D721Med (cell line): Measurements from ENCODE around the gene LPAR5.
"Not testable (repeated sequence)": the region's sequence is repeated elsewhere in the genome, so short reads cannot be mapped to it uniquely, and the experiment has no call there.

Source experiments
- DNase-seq: peaks from one replicate; pipeline ENCODE4 v3.0.0; 2011; ENCODE audit warnings: low spot score; ENCODE audit not compliant: insufficient read length
- FAIRE-seq: peaks from 2 replicates; lab custom pipeline; 2011; peaks lifted over from hg19 to GRCh38; lab: Jason Lieb, UNC
- TF ChIP-seq, protein P1 (sequence below): IDR thresholded peaks from 2 replicates; pipeline ENCODE4 v1.5.1; 2012; ENCODE audit warnings: mild to moderate bottlenecking, control low read depth; ENCODE audit not compliant: insufficient read depth; ENCODE audit errors: missing control alignments

LPAR5 gene

DNA sequence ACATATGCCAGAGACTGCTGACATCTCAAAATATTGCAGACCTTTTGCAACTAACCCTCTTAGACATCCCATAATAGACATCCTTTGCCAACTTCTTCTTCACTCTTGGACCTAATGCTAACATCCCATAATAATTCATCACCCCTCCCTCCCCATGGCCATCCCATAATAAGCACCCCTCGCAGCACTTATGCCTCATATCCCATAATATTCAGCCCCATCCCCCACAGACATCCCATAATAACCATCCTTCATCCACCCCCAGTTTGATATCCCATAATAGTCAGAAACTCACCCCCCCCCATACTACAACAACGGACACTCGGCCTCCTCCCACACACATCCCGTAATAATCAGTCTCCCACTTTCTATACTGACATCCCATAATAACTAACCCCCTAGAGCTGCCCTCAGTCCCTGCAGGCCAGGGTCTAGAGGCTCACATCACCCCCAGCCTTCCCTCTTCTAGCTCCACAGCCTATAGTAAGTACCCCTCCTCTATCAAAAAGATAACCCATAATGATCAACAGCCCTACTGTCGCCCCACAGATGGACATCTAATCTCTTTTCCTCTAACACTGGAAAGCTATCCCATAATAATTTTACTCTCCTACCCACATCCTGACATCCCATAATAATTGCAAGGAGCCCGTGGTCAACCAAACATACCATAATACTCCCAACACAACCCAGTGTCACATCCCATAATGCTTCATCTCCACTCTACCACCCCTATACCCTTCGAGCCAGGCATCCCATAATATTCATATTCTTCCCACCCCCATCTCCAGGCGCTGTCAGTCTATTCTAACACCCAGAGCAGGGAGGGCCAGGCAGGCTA is 27.8 kb downstream of the LPAR5 start:
- DNase-seq = no peak
- no peak for FAIRE-seq
- TF ChIP-seq, protein P1, sequence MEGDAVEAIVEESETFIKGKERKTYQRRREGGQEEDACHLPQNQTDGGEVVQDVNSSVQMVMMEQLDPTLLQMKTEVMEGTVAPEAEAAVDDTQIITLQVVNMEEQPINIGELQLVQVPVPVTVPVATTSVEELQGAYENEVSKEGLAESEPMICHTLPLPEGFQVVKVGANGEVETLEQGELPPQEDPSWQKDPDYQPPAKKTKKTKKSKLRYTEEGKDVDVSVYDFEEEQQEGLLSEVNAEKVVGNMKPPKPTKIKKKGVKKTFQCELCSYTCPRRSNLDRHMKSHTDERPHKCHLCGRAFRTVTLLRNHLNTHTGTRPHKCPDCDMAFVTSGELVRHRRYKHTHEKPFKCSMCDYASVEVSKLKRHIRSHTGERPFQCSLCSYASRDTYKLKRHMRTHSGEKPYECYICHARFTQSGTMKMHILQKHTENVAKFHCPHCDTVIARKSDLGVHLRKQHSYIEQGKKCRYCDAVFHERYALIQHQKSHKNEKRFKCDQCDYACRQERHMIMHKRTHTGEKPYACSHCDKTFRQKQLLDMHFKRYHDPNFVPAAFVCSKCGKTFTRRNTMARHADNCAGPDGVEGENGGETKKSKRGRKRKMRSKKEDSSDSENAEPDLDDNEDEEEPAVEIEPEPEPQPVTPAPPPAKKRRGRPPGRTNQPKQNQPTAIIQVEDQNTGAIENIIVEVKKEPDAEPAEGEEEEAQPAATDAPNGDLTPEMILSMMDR = no peak

DNA sequence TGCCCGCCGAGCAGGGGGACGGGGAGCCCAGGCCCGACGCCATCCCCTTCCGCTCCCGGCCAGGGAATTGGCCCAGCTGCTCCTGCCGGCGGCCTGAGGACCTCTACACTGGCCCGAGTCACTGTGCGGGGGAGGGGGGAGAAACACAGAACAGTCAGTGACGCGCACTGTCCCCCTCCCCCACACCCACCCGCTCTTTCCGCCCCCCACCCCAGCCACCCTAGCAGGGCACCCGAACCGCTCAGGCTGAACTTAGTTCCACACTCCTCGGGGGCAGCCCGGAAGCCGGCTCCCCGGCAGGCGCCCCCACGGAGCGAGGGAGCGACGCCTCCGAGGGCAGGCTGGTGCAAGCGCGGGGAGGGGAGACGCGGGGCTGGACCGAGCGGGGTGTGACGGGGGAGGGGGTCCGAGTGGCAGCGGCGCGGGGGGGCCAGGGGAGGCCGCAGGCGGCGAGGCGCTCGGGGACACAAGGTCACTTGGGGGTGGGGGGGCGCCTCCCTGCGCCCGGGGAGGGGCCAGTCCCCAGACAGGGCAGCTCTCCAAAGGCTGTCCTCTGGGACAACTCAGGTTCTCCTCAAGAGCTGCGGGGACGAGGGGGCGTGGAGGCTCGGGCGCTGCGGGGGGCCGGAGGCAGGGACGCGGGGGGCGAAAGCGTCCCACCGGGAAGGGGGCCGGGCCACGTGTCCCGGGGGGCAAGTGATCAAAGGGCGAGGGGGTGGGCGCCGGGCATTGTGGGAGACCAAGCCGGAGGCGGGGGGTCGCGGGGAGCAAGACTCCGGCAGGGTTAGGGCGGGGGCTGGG is 29.2 kb downstream of the LPAR5 start:
- FAIRE-seq (no peak), DNase-seq (no peak)
- TF ChIP-seq, protein P1 = no peak

DNA sequence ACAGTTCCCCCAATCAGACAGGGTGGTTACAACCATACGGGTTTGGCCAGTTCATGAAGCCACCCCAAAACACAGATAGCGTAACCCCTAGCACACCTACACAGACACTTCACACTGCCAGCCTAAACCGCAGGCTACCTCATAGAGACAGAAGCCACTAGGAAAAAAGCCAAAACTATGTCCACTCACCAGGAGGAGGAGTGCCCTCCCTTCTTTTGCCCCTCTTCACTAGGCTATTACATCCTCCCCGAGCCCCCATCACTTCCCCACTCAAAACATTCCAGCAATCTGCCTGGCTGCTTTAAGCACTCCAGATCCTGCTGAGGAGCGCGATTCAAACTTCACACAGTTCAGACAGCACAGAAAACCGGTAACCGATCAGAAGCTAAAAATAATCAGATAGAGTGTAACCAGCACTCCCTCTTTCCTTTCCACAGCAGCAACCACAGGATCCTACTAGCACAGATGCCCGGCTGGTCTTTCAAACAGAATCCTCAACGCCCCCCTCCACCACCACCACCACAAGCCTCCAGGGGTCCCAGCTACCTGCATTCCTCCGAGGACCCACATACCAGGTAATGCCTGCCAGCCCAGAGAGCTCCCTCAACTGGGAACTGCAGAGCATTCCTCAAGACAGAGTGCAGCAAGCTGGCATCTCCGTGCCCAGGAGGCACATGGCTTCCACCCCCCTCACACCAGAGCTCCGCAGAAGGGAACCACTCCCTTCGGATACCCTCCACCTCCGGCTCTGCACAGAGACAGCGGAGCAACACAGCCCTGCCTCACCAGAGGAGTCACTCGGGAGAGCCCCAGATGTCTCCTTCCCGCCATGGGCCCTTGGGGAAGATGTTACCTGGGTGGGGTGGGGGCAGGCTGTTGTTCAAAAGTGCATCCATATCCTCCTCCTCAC is 30.1 kb downstream of the LPAR5 start:
- no peak for FAIRE-seq
- TF ChIP-seq, protein P1 = no peak
- no peak for DNase-seq

DNA sequence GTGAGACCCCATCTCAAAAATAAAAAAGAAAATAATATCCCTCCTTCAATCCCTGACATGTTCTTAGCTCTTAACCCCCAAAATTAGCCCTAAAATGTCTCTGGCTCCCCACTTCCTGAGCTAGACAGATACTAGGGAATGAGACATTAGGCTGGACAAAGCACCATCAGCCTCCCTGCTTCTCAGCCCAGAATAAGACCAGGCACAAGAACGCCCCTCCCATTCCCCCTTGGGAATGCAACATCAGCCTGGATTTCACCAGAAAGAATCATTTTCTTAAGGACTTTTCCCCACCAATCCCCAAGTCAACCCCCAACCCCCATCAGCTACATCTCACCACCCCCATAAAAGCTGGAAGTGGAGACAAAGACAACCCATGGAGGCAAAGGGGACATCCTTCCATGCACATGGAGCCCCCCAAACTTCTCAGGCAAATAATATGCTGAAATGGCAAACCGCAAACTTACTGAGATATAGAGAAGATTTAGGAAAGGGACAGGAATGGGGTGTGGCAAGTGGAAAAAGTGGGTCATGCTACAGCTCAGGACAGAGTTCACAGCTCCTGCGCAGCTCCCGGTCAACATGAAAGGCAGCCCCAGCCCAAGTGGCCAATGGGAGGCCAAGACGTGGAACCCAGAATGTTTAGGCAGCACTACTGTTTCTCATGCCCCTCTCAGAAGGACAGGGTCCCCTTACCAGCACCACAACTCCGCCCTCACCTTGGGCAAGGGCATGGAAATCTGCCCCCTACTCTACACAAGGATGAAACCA is 31.3 kb downstream of the LPAR5 start:
- DNase-seq (no peak), FAIRE-seq (no peak)
- TF ChIP-seq, protein P1 = no peak

DNA sequence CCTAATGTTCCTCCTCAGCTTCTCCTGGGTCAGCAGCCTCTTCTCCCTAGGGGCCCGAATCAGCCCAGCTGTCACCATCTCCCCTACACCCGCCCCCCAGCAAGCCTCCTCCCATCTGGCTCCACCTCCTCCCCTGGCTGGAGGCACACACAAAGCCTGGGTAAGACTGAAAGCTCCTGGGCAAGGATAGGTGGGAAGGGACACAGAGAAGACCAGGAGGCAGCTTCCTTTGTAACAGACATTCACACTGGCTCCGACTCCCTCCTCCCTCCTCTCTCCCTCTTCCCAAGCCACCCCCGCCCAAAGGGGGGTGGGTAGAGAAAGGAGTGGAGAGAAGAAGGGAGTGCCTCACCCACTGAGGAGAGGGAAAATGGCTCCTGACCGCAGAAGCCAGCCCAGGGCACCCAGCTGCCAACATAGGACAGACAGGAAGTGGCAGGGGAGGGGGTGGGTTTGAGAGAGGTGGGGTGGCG is 32.6 kb downstream of the LPAR5 start:
- peak; percentile 90 for DNase-seq
- FAIRE-seq = no peak
- TF ChIP-seq, protein P1 = no peak

DNA sequence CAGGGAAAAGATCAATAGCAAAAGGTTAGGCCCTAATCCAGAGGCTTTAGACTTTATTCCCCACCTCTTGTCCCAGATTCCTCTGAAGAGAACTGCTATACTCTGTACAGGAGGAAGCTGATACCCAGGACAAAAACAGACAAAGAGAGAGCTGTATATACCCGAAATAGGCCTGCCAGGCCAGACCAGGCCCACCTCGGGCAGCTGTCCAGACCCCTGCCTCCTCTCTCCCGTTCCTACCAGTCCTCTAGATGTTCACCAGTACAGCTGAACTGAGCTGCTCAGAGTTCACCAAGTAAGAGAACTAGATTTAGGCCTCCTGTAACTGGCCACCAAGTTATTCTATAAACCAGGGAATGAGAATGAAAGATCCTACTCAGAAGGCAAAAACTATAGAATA is 33.2 kb downstream of the LPAR5 start:
- FAIRE-seq (no peak), DNase-seq (no peak)
- TF ChIP-seq, protein P1 = no peak

DNA sequence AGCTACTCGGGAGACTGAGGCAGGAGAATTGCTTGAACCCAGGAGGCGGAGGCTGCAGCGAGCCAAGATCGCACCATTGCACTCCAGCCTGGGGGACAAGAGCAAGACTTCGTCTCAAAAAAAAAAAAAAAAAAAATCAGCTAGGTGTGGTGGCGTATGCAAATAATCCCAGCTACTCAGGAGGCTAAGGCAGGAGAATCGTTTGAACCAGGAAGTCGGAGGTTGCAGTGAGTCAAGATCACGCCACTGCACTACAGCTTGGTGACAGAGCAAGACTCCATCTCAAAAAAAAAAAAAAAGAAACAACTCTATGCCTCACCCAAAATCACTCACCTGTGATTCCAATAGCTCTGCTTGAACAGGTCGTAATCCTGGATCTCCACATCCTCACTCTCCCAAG is 40.1 kb downstream of the LPAR5 start:
- not testable (repeated sequence) for FAIRE-seq, DNase-seq
